ENCODE results near the gene PRKN. TPM values are rescaled to one million over a fixed set of nuclear protein-coding genes. Genes with fewer than 3 reads are reported as not detected.

Gene PRKN
- total RNA-seq, 1 donor from 2014 or later, result not detected

GRCh38 chr6:162620073-162620472, 107.5 kb downstream of the PRKN start:
- intact Hi-C loops (cut with micrococcal nuclease), result no loop called here

- intact Hi-C loops (cut with micrococcal nuclease), result no loop called here
Measured at GRCh38 chr6:162618448-162619002, 109.0 kb downstream of the PRKN start.

- intact Hi-C loops (cut with micrococcal nuclease), result no loop called here
Measured at GRCh38 chr6:162615016-162615705, 112.4 kb downstream of the PRKN start.

- intact Hi-C loops (cut with micrococcal nuclease), result no loop called here
Measured at GRCh38 chr6:162613310-162613709, 114.3 kb downstream of the PRKN start.

- intact Hi-C loops (cut with micrococcal nuclease), result no loop called here
Measured at GRCh38 chr6:162612613-162613012, 115.0 kb downstream of the PRKN start.

GRCh38 chr6:162610351-162610750, 117.2 kb downstream of the PRKN start:
- intact Hi-C loops (cut with micrococcal nuclease), result no loop called here

GRCh38 chr6:162605881-162606280, 121.7 kb downstream of the PRKN start:
- intact Hi-C loops (cut with micrococcal nuclease), result no loop called here

GRCh38 chr6:162603231-162604015, 124.1 kb downstream of the PRKN start:
- intact Hi-C loops (cut with micrococcal nuclease), result no loop called here

- intact Hi-C loops (cut with micrococcal nuclease), result no loop called here
Measured at GRCh38 chr6:162602759-162603158, 124.8 kb downstream of the PRKN start.

- intact Hi-C loops (cut with micrococcal nuclease), result no loop called here
Measured at GRCh38 chr6:162596676-162597075, 130.9 kb downstream of the PRKN start.

GRCh38 chr6:162591517-162591916, 136.0 kb downstream of the PRKN start:
- intact Hi-C loops (cut with micrococcal nuclease), result no loop called here

- intact Hi-C loops (cut with micrococcal nuclease), result no loop called here
Measured at GRCh38 chr6:162581988-162582780, 145.4 kb downstream of the PRKN start.

GRCh38 chr6:162580619-162581018, 146.9 kb downstream of the PRKN start:
- intact Hi-C loops (cut with micrococcal nuclease), result no loop called here

GRCh38 chr6:162576016-162576415, 151.6 kb downstream of the PRKN start:
- intact Hi-C loops (cut with micrococcal nuclease), result no loop called here

GRCh38 chr6:162572240-162572639, 155.3 kb downstream of the PRKN start:
- intact Hi-C loops (cut with micrococcal nuclease), result no loop called here

GRCh38 chr6:162568266-162568665, 159.3 kb downstream of the PRKN start:
- intact Hi-C loops (cut with micrococcal nuclease), result no loop called here

GRCh38 chr6:162562041-162562440, 165.5 kb downstream of the PRKN start:
- intact Hi-C loops (cut with micrococcal nuclease), result no loop called here

- intact Hi-C loops (cut with micrococcal nuclease), result no loop called here
Measured at GRCh38 chr6:162560891-162561290, 166.7 kb downstream of the PRKN start.

GRCh38 chr6:162554531-162554930, 173.0 kb downstream of the PRKN start:
- intact Hi-C loops (cut with micrococcal nuclease), result no loop called here

GRCh38 chr6:162546905-162547304, 180.7 kb downstream of the PRKN start:
- intact Hi-C loops (cut with micrococcal nuclease), result no loop called here

- intact Hi-C loops (cut with micrococcal nuclease), result no loop called here
Measured at GRCh38 chr6:162543221-162543620, 184.3 kb downstream of the PRKN start.
